Loucy (cell line): Measurements from ENCODE around the gene MTHFD2L.

Experiments used
- EZH2phosphoT487 ChIP-seq: fragments of 200-600 bp; IDR thresholded peaks from 2 replicates; pipeline ENCODE4 v1.6.1; 2018; ENCODE audit warnings: antibody characterized with exemption, mild to moderate bottlenecking, moderate library complexity, borderline replicate concordance
- TF ChIP-seq, protein P1 (sequence below): fragments of 200-600 bp; sonication (generic); conservative IDR thresholded peaks from 2 replicates; pipeline ENCODE4 v1.5.1; 2014; ENCODE audit warnings: mild to moderate bottlenecking, antibody characterized with exemption, low read length

DNA sequence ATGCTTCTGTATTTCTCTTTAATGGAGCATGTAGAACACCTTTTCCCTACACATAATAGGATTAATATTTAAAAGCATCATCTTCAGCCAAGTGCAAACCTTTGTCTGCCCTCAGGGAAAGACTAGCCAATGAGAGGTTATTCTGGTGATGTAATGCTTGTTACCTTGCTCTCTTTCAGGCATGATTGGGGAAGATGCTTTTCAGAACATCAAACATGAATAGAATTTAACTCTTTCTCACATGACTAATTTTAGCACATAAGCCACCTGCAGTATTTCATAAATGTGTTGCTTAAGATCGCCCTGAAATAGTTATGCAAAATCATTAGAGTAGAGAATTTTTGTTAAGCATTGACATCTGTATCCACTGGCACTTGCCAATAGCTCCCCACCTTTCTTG, 139.6 kb downstream of the MTHFD2L start:
- no peak for TF ChIP-seq EZH2phosphoT487
- TF ChIP-seq, protein P1, sequence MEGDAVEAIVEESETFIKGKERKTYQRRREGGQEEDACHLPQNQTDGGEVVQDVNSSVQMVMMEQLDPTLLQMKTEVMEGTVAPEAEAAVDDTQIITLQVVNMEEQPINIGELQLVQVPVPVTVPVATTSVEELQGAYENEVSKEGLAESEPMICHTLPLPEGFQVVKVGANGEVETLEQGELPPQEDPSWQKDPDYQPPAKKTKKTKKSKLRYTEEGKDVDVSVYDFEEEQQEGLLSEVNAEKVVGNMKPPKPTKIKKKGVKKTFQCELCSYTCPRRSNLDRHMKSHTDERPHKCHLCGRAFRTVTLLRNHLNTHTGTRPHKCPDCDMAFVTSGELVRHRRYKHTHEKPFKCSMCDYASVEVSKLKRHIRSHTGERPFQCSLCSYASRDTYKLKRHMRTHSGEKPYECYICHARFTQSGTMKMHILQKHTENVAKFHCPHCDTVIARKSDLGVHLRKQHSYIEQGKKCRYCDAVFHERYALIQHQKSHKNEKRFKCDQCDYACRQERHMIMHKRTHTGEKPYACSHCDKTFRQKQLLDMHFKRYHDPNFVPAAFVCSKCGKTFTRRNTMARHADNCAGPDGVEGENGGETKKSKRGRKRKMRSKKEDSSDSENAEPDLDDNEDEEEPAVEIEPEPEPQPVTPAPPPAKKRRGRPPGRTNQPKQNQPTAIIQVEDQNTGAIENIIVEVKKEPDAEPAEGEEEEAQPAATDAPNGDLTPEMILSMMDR = no peak
